GM12801 (cell line): ENCODE data around the gene DISP3.

Experiments used
- TF ChIP-seq, protein P1 (sequence below): IDR thresholded peaks from one replicate; pipeline ENCODE4 v1.5.1; 2011; ENCODE audit warnings: control low read depth; ENCODE audit not compliant: insufficient read length; ENCODE audit errors: extremely low read depth

DISP3 gene

DNA sequence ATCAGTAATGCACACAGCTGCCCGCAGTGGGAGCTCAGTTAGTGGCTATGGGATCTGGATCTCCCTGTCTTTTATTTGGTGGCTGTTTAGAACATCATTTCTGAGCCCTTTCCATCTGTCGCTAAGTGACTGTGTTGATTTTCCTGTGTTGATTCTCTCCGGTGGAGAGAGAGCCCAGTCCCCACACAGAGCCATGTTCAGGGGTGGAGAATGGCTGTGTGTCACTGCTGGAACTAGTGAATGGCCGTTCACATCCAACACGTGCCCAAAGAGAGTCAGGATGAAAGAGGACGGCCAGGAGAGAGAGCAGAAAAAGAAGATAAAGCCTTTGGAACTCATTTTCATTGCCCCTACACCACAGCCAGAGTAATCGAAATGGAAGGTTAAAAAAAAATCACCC, 99.0 kb downstream of the DISP3 start:
- TF ChIP-seq, protein P1, sequence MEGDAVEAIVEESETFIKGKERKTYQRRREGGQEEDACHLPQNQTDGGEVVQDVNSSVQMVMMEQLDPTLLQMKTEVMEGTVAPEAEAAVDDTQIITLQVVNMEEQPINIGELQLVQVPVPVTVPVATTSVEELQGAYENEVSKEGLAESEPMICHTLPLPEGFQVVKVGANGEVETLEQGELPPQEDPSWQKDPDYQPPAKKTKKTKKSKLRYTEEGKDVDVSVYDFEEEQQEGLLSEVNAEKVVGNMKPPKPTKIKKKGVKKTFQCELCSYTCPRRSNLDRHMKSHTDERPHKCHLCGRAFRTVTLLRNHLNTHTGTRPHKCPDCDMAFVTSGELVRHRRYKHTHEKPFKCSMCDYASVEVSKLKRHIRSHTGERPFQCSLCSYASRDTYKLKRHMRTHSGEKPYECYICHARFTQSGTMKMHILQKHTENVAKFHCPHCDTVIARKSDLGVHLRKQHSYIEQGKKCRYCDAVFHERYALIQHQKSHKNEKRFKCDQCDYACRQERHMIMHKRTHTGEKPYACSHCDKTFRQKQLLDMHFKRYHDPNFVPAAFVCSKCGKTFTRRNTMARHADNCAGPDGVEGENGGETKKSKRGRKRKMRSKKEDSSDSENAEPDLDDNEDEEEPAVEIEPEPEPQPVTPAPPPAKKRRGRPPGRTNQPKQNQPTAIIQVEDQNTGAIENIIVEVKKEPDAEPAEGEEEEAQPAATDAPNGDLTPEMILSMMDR = no peak

DNA sequence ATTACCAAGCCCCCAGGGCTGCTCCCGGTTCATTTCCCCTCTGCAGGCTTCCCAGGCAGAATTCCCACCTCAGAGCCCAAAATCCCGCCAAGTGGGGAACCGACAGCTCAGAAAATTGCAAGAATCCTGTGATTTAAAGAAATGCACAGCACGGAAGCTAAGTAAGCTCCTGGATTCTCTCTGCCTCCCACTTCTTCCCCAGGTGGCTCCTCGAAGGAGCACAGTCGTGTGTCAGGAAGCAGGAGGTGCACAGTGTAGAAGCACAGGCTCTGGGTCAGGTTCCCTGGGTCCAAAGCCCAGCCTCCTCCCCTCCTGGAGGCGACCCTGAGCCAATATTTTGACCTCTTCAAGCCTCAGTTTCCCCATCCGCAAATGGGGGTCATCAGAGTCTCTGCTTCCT, 100.6 kb downstream of the DISP3 start:
- TF ChIP-seq, protein P1 = no peak

DNA sequence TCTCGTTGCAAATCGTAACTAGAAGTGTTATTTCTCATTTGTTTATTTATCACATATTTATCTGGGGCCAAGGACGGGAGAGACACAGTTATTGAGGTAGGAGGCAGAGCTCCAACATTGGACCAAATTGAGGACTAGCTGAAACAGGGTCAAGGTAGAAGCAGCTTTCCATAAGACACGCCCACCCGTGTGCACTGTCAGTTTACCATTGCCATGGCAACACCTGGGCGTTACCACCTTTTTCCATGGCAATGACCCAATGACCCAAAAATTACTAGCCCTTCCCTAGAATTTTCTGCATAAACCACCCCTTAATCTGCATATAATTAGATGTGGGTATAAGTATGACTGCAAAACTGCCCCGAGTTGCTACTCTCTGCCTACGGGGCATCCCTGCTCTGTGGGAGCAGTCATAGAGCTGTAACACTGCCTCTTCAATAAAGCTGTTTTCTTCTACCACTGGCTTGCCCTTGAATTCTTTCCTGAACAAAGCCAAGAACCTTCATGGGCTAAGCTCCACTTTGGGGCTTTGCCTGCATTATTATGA, 102.6 kb downstream of the DISP3 start:
- TF ChIP-seq, protein P1 = no peak

DNA sequence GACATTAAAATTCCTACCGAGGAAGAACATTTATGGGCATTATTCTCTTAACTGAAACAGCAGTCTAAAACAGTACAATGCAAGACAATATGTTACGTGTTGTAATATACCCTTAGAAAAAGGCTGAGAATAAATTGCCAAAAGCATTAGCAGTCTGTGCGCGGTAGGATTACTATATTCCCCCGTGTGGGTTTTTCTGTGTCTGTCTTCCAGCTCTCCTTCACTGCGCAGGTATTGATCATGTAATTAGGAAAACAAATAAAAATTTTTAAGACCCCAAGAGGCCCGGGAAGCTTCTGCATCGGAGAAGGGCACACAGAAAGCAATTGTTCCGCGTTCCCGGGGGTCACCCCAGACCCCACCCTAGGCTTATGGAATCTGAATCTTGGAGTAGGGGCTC, 106.4 kb downstream of the DISP3 start:
- TF ChIP-seq, protein P1 = no peak
